ENCODE measurements around the gene AGK. TPM values are rescaled to one million over a fixed set of nuclear protein-coding genes. Genes with fewer than 3 reads are reported as not detected.
"Not testable (repeated sequence)": the region's sequence is repeated elsewhere in the genome, so short reads cannot be mapped to it uniquely, and the experiment has no call there.

The AGK gene
- total RNA-seq, 4 donors from 2014 or later: 9.8 to 20.1 (median 14.9) TPM

GRCh38 chr7:141549582-141549981 lies 1.6 kb upstream of the AGK start:
- 83 to 85% methylated on average over 2 of the region's 2 CpGs for WGBS, 2 donors
- TF ChIP-seq POLR2A (IDR thresholded peaks at IDR 0.05): no peak
- TF ChIP-seq CTCF (IDR thresholded peaks at IDR 0.05): no peak
- DNase-seq (ENCODE audit: low spot score in 2 of 2): no peak
- no peak overlapping the region for H3K4me3 ChIP-seq (ENCODE audit: low read depth, poor library complexity, severe bottlenecking)
- intact Hi-C loops (cut with DNase I; ENCODE audit: low total_unique reads): no loop called here

DNA sequence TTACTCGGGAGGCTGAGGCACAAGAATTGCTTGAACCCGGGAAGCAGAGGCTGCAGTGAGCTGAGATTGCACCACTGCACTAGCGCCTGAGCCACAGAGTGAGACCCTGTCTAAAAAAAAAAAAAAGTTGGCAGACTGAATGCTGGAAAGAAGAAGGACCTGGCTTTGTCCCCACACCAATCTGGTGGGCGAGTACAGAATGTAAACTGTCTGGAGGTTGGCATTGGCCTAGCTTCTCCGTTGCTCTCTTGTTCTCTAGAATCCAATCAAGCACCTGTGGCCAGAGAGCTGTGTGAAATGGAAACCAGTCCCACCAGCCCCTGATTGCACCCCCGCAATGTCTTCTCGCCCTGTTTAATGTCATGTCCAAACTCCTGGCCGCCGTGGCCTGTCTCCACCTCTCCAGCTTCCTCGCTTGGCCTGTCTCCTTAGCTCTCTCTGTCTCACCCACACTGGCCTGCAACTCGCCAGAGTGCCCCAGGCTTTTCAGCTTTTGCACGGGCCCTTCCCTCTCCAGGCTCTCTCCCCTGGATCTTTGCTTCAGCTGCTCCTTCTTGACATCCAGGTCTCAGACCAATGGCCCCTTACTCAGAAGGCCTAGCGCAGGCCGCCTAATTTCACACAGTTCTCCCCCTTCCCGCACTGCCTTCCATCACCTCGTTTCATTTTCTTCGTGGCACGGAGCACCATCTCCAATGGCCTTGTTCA lies 670 bp upstream of the AGK start:
- no peak for DNase-seq (ENCODE audit: low spot score in 2 of 2)
- 38 to 44% methylated on average over 18 of the region's 18 CpGs for WGBS, 2 donors
- peak overlapping the region; percentile 86 for H3K4me3 ChIP-seq (ENCODE audit: low read depth, poor library complexity, severe bottlenecking)
- intact Hi-C loops (cut with DNase I; ENCODE audit: low total_unique reads): no loop called here
- no peak for TF ChIP-seq CTCF (IDR thresholded peaks at IDR 0.05)
- TF ChIP-seq POLR2A (IDR thresholded peaks at IDR 0.05): no peak

GRCh38 chr7:141551782-141552181 lies 572 bp downstream of the AGK start:
- intact Hi-C loops (cut with DNase I; ENCODE audit: low total_unique reads): no loop called here

GRCh38 chr7:141557360-141557759 lies 6.2 kb downstream of the AGK start:
- no peak overlapping the region for H3K4me3 ChIP-seq (ENCODE audit: low read depth, poor library complexity, severe bottlenecking)
- intact Hi-C loops (cut with DNase I; ENCODE audit: low total_unique reads): no loop called here
- DNase-seq (ENCODE audit: low spot score in 2 of 2): no peak
- 81 to 93% methylated on average over 3 of the region's 3 CpGs for WGBS, 2 donors
- TF ChIP-seq CTCF (IDR thresholded peaks at IDR 0.05) (no peak), POLR2A (IDR thresholded peaks at IDR 0.05) (no peak)

More at GRCh38 chr7:141551782-141552181, 572 bp downstream of the AGK start:
- no peak for DNase-seq (ENCODE audit: low spot score in 2 of 2)
- TF ChIP-seq POLR2A (IDR thresholded peaks at IDR 0.05) (no peak), CTCF (IDR thresholded peaks at IDR 0.05) (no peak)
- 9 to 17% methylated on average over 4 of the region's 4 CpGs for WGBS, 2 donors
- H3K4me3 ChIP-seq (ENCODE audit: low read depth, poor library complexity, severe bottlenecking): peak overlapping the region; percentile 86

DNA sequence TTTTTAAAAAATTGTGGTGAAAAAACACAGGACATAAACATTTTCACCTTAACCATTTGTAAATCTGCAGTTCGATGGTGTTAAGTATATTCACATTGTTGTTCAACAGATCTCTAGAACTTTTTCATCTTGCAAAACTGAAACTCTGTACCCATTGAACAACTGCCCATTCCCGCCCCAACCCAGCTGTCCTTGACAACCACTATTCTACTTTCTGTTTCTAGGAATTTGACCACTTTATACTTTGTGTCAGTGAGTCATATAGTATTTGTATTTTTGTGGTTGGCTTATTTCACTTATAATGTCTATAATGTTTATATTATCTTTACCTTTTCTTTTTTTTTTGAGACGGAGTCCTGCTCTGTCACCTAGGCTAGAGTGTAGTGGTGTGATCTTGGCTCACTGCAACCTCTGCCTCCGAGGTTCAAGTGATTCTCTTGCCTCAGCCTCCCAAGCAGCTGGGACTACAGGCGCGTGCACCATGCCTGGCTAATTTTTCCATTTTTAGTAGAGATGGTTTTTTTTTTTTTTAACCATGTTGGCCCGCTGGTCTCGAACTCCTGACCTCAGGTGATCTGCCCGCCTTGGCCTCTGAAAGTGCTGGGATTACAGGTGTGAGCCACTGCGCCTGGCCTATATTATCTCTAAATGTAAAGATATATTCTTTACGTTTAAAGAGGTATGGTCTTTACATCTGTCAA lies 6.8 kb downstream of the AGK start:
- DNase-seq (ENCODE audit: low spot score in 2 of 2); intact Hi-C loops (cut with DNase I; ENCODE audit: low total_unique reads); H3K4me3 ChIP-seq (ENCODE audit: low read depth, poor library complexity, severe bottlenecking): not testable (repeated sequence)
- WGBS, 2 donors: 87 to 93% methylated on average over 11 of the region's 11 CpGs

GRCh38 chr7:141558544-141559183 lies 7.5 kb downstream of the AGK start:
- intact Hi-C loops (cut with DNase I; ENCODE audit: low total_unique reads): no loop called here
- DNase-seq (ENCODE audit: low spot score in 2 of 2): no peak
- H3K4me3 ChIP-seq (ENCODE audit: low read depth, poor library complexity, severe bottlenecking): no peak overlapping the region
- TF ChIP-seq CTCF (IDR thresholded peaks at IDR 0.05): no peak
- WGBS, 2 donors: 66 to 71% methylated on average over 3 of the region's 3 CpGs

Measured in lower leg skin (tissue), 4 donors.